PC-9 (cell line): ENCODE measurements around the gene RGL1.

Source experiments
- CTCF ChIP-seq: fragments of 200-600 bp; sonication (generic); conservative IDR thresholded peaks from 2 replicates; pipeline ENCODE4 v1.6.1; 2017; ENCODE audit warnings: mixed run types, antibody characterized with exemption, mild to moderate bottlenecking, moderate library complexity
- EZH2 ChIP-seq: fragments of 200-600 bp; sonication (generic); IDR thresholded peaks from 2 replicates; pipeline ENCODE4 v1.8.0; 2017; ENCODE audit warnings: antibody characterized with exemption, low read depth

GRCh38 chr1:183909672-183910071, 104.8 kb downstream of the RGL1 start:
- TF ChIP-seq CTCF (no peak), EZH2 (no peak)
